Measurements from ENCODE around the gene L3MBTL4.

Gene L3MBTL4

DNA sequence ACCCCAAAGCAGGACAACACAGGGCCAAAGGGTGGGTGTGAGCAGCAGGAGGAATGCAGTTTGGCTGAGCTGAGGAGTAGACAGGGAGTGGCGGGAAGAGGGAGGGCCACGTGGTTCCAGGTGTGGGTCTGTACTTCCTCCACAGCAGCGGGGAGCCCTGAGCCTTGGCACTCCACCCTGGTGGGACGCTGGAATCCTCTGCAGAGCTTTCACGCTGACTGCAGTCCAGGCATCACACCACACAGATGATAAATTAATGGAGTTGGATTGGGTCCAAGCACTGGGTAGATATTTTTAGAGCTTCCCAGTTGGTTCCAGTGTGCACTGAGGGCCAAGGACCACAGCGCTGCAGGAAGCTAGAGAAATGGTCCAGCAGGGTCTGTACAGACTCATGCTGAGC lies 452.3 kb downstream of the L3MBTL4 start:
- DNase-seq (ENCODE audit: low spot score in 2 of 2) (no peak), ATAC-seq (ENCODE audit: low read depth) (no peak)
- H3K27me3 Mint-ChIP-seq = peaks cover 6% of the 10 kb centered on the region
- no peak overlapping the region for H3K27ac Mint-ChIP-seq
- no peaks in the 10 kb centered on the region for H3K36me3 Mint-ChIP-seq
- no peaks in the 10 kb centered on the region for H3K4me1 Mint-ChIP-seq
- H3K9me3 Mint-ChIP-seq = no peaks in the 10 kb centered on the region
- no peak overlapping the region for H3K4me3 Mint-ChIP-seq

- no peaks in the 10 kb centered on the region for H3K36me3 Mint-ChIP-seq
- no peak for ATAC-seq (ENCODE audit: low read depth)
- H3K27ac Mint-ChIP-seq = no peak overlapping the region
Observed at GRCh38 chr18:5961828-5962150, 452.9 kb downstream of the L3MBTL4 start.

DNA sequence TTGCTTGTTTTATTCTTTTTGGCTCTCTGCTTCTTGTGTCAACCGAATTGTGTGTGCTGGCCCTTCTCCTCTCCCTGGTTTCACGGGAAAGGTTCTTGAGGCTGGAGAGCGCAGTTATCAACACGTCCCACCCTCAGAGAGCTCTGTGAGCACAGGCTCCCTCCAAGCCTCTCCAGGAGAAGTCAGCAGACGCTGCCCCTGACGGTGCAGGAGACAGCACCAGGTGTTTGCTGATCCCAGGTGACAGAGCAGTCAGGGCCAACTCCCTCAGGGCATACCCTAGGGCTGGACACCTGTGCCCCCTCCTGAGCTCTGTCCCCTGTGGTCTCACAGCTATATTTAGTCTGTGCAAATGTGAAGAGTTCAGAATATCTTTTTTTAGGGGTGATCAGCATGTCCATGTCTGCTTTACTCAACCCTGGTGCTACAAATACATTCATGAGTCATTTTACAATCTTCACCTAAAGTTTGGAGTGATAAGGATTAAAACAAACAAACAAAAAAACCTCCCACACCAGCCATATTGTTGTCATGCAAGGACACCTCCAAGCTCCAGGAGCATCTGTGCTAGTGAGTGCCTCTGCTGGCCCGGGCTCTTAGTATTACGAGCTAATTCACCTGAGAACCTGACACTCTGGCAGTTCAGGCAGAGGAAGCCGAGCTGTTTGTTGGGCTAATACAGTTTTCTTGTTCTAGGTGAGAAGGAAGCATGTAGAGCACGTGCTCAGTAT lies 453.4 kb downstream of the L3MBTL4 start:
- Mint-ChIP-seq H3K4me1 (no peaks in the 10 kb centered on the region), H3K9me3 (no peaks in the 10 kb centered on the region), H3K27ac (no peak overlapping the region), H3K36me3 (no peaks in the 10 kb centered on the region), H3K27me3 (peaks cover 4% of the 10 kb centered on the region), H3K4me3 (no peak overlapping the region)
- no peak for ATAC-seq (ENCODE audit: low read depth)
- DNase-seq (ENCODE audit: low spot score in 2 of 2) = no peak

More at GRCh38 chr18:5961828-5962150, 452.9 kb downstream of the L3MBTL4 start:
- Mint-ChIP-seq H3K9me3 (no peaks in the 10 kb centered on the region), H3K4me3 (no peak overlapping the region), H3K27me3 (peaks cover 6% of the 10 kb centered on the region), H3K4me1 (no peaks in the 10 kb centered on the region)
- no peak for DNase-seq (ENCODE audit: low spot score in 2 of 2)

- no peak for DNase-seq (ENCODE audit: low spot score in 2 of 2)
- Mint-ChIP-seq H3K27me3 (peaks cover 4% of the 10 kb centered on the region), H3K4me1 (no peaks in the 10 kb centered on the region), H3K36me3 (no peaks in the 10 kb centered on the region), H3K9me3 (no peaks in the 10 kb centered on the region), H3K4me3 (no peak overlapping the region), H3K27ac (no peak overlapping the region)
- ATAC-seq (ENCODE audit: low read depth) = no peak
Observed at GRCh38 chr18:5958822-5959221, 455.9 kb downstream of the L3MBTL4 start.

- H3K4me1 Mint-ChIP-seq = no peaks in the 10 kb centered on the region
- DNase-seq (ENCODE audit: low spot score in 2 of 2) (no peak), ATAC-seq (ENCODE audit: low read depth) (no peak)
- H3K27me3 Mint-ChIP-seq = no peaks in the 10 kb centered on the region
- no peaks in the 10 kb centered on the region for H3K9me3 Mint-ChIP-seq
- no peaks in the 10 kb centered on the region for H3K36me3 Mint-ChIP-seq
- no peak overlapping the region for H3K27ac Mint-ChIP-seq
- no peak overlapping the region for H3K4me3 Mint-ChIP-seq
Observed at GRCh38 chr18:5955861-5956260, 458.9 kb downstream of the L3MBTL4 start.

- no peak overlapping the region for H3K27ac Mint-ChIP-seq
- H3K36me3 Mint-ChIP-seq = no peaks in the 10 kb centered on the region
- H3K9me3 Mint-ChIP-seq = no peaks in the 10 kb centered on the region
- ATAC-seq (ENCODE audit: low read depth) (no peak), DNase-seq (ENCODE audit: low spot score in 2 of 2) (no peak)
- H3K4me3 Mint-ChIP-seq = no peak overlapping the region
- no peaks in the 10 kb centered on the region for H3K4me1 Mint-ChIP-seq
- H3K27me3 Mint-ChIP-seq = no peaks in the 10 kb centered on the region
Observed at GRCh38 chr18:5951515-5952091, 463.1 kb downstream of the L3MBTL4 start.

- ATAC-seq (ENCODE audit: low read depth) (no peak), DNase-seq (ENCODE audit: low spot score in 2 of 2) (no peak)
- Mint-ChIP-seq H3K27me3 (no peaks in the 10 kb centered on the region), H3K4me3 (no peak overlapping the region), H3K9me3 (no peaks in the 10 kb centered on the region), H3K36me3 (no peaks in the 10 kb centered on the region), H3K27ac (no peak overlapping the region), H3K4me1 (no peaks in the 10 kb centered on the region)
Observed at GRCh38 chr18:5948781-5949180, 465.9 kb downstream of the L3MBTL4 start.

DNA sequence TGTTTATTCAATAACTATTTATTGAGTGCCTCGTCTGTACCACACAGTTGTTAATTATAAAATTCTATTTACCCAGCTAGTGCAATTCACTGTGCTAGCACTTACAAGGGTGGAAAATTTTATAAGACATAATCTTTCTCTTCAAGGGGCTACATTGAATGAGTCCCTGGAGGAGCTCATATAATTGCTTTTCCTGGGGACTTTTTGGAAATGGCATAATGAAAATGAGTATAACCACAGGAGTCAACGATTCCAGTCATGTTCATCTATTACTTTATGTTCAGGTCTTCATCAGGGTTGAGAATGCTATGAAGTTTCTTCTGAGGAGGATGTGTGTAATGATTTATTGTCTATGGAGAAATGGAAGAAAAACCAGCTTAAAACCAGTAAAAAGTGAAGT lies 466.5 kb downstream of the L3MBTL4 start:
- Mint-ChIP-seq H3K36me3 (no peaks in the 10 kb centered on the region), H3K4me3 (no peak overlapping the region), H3K27me3 (no peaks in the 10 kb centered on the region), H3K9me3 (no peaks in the 10 kb centered on the region), H3K4me1 (no peaks in the 10 kb centered on the region), H3K27ac (no peak overlapping the region)
- ATAC-seq (ENCODE audit: low read depth) = no peak
- DNase-seq (ENCODE audit: low spot score in 2 of 2) = no peak

GRCh38 chr18:5944448-5944847 lies 470.3 kb downstream of the L3MBTL4 start:
- no peak for DNase-seq (ENCODE audit: low spot score in 2 of 2)
- no peak overlapping the region for H3K27ac Mint-ChIP-seq

DNA sequence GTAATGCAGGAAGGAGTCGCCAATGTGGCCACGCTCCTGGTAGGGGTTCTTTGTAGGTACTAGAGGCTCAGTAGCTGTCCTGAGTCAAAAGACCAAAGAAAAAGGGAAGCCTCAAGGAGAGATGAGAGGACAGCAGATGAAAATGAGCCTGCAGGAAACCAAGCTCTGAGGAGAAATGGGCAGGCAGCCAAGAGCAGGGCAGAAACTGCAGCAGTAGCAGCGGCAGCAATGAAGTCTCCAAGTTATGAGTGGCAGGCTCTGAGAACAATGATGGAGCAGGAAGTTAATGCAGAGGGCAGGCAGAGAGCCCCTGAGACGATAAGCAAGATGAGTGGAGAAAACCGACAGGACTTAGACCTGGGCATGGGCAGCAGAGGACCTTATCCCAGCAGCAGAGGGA lies 471.2 kb downstream of the L3MBTL4 start:
- Mint-ChIP-seq H3K27me3 (peaks cover under 1% of the 10 kb centered on the region), H3K4me1 (no peaks in the 10 kb centered on the region), H3K9me3 (no peaks in the 10 kb centered on the region), H3K27ac (no peak overlapping the region), H3K4me3 (no peak overlapping the region), H3K36me3 (no peaks in the 10 kb centered on the region)
- no peak for ATAC-seq (ENCODE audit: low read depth)
- no peak for DNase-seq (ENCODE audit: low spot score in 2 of 2)

More at GRCh38 chr18:5944448-5944847, 470.3 kb downstream of the L3MBTL4 start:
- Mint-ChIP-seq H3K4me1 (no peaks in the 10 kb centered on the region), H3K4me3 (no peak overlapping the region), H3K27me3 (no peaks in the 10 kb centered on the region), H3K36me3 (no peaks in the 10 kb centered on the region), H3K9me3 (no peaks in the 10 kb centered on the region)
- no peak for ATAC-seq (ENCODE audit: low read depth)

DNA sequence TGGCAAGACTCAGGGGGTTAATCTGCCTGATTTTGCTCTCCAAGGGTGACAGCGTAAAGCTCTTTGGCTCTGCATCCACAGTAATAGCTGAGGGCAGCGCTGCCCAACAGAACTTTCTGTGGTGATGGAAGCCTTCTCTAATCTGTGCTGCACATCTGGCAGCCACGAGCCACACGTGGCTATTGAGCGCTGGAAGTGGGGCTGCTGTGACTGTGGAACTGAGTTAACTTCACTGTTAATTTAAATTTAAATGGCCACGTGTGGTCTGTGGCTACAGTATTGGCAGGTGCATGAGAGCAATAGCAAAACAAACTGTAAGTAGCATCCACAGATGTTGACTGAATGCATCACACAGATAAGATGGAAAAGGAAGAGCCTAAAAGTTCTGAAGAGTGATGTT lies 472.1 kb downstream of the L3MBTL4 start:
- no peak overlapping the region for H3K27ac Mint-ChIP-seq
- DNase-seq (ENCODE audit: low spot score in 2 of 2) = no peak
- ATAC-seq (ENCODE audit: low read depth) = no peak
- H3K27me3 Mint-ChIP-seq = peaks cover 2% of the 10 kb centered on the region
- no peaks in the 10 kb centered on the region for H3K4me1 Mint-ChIP-seq
- no peaks in the 10 kb centered on the region for H3K36me3 Mint-ChIP-seq
- no peak overlapping the region for H3K4me3 Mint-ChIP-seq
- no peaks in the 10 kb centered on the region for H3K9me3 Mint-ChIP-seq

DNA sequence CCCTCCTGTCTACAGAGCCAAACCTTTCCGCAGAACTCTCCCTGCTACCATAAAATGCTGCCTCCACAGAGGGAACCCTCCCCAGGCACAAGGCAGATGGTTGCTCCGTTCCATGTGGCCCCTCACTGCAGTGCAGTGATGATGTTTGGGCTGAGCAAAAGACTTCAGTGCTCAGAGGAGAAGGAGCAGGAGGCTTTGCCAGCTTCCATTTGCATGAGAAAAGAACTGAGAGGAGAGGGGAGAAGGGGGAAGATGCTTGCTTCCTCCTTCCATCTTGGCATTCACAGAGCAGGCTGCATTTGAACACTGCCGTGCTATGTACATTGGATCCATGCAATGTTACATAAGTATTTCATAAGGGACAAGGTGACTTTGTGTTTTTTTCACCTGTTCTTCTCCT lies 472.8 kb downstream of the L3MBTL4 start:
- DNase-seq (ENCODE audit: low spot score in 2 of 2) (no peak), ATAC-seq (ENCODE audit: low read depth) (no peak)
- H3K4me3 Mint-ChIP-seq = no peak overlapping the region
- H3K9me3 Mint-ChIP-seq = no peaks in the 10 kb centered on the region
- no peaks in the 10 kb centered on the region for H3K4me1 Mint-ChIP-seq
- H3K27me3 Mint-ChIP-seq = peaks cover 2% of the 10 kb centered on the region
- H3K27ac Mint-ChIP-seq = no peak overlapping the region
- no peaks in the 10 kb centered on the region for H3K36me3 Mint-ChIP-seq

DNA sequence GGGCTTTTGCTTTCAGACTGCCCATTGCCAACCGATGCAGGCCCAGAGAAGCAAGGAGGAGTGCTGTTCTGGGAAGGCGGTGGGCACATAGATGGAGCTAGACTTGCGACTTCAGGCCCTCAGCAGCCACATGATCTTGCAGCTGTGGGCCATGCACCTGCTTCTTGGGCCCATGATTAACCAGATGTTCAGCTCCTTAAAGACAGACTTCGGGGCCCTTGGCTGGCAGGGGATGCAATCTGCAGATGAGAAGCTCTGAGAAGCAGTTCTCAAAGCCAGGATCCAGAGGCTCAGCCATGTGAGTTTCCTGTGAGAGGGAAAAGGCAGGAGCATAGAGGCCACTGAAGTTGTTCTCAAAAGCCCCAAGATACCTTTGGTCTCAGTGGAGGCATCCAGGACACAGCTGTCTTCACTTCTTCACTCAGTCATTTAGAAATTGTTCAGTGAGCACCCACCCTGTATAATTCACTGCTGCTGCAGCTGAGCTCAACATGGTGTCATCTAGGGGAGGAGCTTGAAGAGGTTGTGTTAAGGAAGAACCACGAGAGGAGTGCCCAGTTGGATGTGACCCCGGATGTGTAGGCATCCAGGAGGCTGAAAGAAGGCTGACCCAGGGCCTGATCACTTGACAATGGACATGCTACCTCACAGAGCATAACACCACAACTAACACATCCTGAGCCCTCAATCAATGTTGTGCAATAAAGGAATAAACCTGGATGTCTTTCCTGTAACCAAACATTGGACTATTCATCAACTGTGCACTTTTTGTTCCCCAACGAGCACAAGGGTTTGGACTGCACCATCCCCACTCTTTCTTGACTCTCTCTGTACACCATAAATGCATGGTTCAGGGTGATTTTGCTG lies 474.7 kb downstream of the L3MBTL4 start:
- no peak overlapping the region for H3K4me3 Mint-ChIP-seq
- no peaks in the 10 kb centered on the region for H3K9me3 Mint-ChIP-seq
- peaks cover 2% of the 10 kb centered on the region for H3K27me3 Mint-ChIP-seq
- DNase-seq (ENCODE audit: low spot score in 2 of 2) (no peak), ATAC-seq (ENCODE audit: low read depth) (no peak)
- H3K36me3 Mint-ChIP-seq = no peaks in the 10 kb centered on the region
- no peak overlapping the region for H3K27ac Mint-ChIP-seq
- H3K4me1 Mint-ChIP-seq = no peaks in the 10 kb centered on the region

DNA sequence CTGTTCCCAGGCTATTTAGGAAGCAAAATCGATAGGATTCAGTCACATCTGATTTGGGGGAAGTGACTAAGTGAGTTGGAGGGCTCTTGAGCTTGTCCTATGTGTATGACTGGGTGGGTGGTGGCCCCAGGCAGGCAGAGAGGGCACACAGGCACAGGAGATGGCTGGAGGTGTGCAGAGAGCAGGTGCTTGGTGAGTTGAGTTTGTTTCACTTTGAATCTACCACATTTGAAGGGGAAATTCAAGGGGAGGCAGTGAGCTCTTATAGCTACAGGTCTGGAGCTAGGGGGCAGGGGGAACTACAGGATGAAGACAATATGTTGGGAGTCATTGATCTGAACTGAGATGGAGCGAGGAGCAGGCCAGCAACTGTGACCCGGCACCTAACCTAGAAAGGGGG lies 476.9 kb downstream of the L3MBTL4 start:
- Mint-ChIP-seq H3K27me3 (peaks cover 5% of the 10 kb centered on the region), H3K9me3 (no peaks in the 10 kb centered on the region)

More for the DNA sequence above, 476.9 kb downstream of the L3MBTL4 start:
- no peak overlapping the region for H3K4me3 Mint-ChIP-seq
- no peak overlapping the region for H3K27ac Mint-ChIP-seq
- DNase-seq (ENCODE audit: low spot score in 2 of 2) (no peak), ATAC-seq (ENCODE audit: low read depth) (no peak)
- no peaks in the 10 kb centered on the region for H3K36me3 Mint-ChIP-seq
- no peaks in the 10 kb centered on the region for H3K4me1 Mint-ChIP-seq
